GM21360 (cell line): Measurements from ENCODE around the gene MS4A4E.
"Not testable (repeated sequence)": the region's sequence is repeated elsewhere in the genome, so short reads cannot be mapped to it uniquely, and the experiment has no call there.

Experiments
- ATAC-seq: cut with Tn5 transposase; IDR thresholded peaks from one replicate; pipeline ENCODE4 v1.9.1; 2021; ENCODE audit warnings: mild to moderate bottlenecking, moderate library complexity; ENCODE audit not compliant: unreplicated experiment

Gene MS4A4E

GRCh38 chr11:60242740-60243239, at the start of gene MS4A4E:
TSS of gene MS4A4E (minus strand) at chr11:60243137. CDS start at chr11:60230055, 13,082 bp downstream.
- no peak for ATAC-seq

DNA sequence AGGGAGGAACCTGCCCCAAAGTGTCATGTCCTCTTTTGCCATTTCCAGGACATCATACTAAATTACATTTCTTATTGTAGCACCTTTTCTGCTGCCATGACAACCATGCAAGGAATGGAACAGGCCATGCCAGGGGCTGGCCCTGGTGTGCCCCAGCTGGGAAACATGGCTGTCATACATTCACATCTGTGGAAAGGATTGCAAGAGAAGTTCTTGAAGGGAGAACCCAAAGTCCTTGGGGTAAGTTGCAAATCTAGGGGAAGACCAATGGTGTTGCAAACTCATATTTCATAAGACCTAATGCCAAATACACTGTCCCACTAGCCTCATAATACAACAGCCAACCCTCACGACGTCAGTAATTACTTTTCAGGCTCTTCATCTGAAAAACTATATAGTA, 49.2 kb upstream of the MS4A4E start:
- no peak for ATAC-seq

DNA sequence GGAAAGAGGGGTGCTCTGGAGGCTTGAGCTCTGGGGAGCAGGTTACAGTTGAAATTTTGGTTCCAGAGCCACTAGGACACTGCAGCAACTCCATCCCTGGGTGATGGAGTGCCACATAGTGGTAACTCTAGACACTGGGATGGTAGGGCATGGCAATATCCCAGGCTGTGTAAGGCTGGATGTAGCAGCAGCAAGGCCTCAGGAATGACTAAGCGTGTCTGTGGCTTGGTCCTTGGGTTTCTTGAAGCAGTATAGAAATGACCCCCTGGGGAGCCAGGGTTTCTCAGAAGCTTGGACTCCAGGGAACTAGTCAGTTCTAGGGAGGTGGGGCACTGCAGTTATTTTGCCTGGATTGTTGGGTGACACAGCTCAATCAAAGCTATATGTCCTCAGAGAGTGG, 45.6 kb upstream of the MS4A4E start:
- ATAC-seq = no peak

- ATAC-seq = not testable (repeated sequence)
Observed at GRCh38 chr11:60285411-60286126, 42.6 kb upstream of the MS4A4E start.

DNA sequence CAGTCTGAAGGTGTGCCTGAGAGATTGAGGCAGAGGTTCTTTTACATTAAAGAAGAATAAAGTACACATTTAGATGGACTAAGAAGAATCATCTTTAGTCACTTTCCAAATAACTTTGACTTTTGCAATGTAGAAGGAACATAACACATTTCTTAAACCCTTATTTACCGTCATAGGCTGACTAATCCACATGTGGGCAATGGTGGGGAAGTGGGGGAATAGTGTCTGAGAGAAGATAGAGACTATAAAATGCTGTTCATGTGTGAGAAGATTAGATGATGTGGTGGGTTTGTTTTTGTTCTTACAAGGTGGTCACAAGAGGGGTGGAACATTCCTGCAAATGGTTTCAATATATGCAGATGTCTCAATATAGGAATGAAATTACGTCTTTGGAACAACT, 39.3 kb upstream of the MS4A4E start:
- ATAC-seq = no peak

GRCh38 chr11:60281485-60281884, 38.5 kb upstream of the MS4A4E start:
- ATAC-seq = no peak

DNA sequence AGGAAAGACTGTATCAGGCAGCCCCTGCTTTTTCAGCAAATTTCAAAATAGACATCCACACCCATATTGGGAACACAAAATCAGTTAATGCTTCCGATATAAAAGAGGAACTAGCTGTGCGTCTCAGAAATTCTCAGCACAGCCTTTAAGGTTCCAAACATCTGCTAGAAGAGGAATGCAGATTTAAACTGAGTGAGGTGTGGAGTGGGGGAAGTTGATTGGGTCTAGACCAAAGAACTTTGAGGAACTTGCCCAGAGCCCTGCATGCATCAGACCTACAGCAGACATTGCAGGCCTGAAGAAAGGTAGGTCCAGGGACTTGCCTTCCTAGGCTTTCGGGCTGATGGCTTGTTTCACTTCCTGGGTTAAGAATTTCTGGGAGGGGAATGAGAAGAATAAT, 37.5 kb upstream of the MS4A4E start, which contains the start of gene MS4A4A:
Gene MS4A4A, plus strand, starts transcription at position 255 of the 400 bp plus-strand sequence. Its CDS starts 10 bp downstream, at position 265.
- no peak for ATAC-seq

DNA sequence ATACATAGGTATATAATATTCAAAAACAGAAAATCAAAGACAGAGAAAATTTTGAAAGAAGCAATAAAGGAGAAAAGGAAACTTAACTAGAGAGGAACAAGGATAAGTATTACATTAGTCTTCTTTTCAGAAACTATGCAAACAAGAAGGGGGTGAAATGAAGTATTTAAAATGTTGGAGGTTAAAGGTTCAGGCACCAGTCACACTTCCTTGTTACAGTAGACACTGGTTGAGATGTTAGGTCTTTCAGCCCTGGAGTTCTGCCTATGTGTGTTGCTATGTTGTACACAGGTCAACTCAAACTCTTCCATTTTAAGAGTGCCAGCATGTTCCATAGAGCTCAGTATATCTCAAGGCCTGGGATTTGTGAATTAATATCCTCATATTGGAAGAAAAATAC, 31.5 kb upstream of the MS4A4E start:
- ATAC-seq = no peak

DNA sequence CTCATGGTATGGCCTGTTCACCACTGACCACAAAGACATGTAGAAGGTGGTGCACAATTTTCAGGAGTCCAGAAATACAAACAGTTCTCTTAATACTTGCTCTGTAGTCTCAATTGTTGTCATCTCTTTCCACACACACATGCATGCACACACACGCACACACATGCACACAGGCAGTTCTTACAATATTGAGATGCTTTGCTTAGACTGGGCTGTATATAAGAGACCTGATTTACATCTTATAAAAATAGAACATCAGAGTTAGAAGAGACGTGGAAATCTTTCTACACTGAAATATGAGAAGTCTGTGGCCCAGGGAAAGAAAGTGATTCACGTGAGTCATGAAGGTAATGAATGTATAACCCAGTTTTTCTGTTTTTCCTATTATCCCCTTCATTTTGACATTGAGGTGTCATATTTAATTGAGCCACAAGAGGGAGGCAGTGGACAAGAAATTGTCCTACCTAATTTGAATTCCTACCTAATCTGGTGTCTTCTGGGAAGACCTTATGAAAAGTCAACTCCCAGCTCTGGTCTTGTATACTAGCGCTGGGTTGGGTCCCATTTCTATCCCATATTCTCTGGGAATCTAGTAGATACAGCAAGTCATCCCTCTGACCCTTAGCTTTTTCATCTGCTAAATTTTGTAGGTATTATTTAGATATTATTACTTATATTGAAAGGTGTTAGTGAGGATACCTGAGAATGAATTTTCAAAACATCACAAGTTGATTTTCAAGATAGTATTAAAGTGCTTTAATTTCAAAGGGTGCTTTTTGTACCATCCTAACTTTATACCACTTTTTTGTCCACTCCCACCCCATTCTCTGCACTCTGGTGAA, 22.7 kb upstream of the MS4A4E start:
- no peak for ATAC-seq

DNA sequence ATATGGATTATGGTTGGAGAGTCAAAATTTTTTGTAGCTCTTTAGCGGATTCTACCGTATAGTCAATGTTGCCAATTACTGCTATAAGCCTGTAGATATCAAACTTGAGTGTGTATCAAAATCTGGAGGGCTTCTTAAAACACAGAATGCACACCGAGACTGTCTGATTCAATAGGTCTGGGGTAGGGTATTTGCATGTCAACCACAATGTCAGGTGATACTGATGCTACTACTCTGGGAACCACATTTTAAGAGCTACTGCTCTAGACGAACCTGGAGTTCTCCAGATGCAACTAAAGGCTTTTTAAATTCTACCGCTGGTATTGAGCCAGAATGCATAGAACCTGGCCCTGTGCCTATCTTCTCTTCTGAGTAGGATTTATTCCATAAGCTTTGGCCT, 21.7 kb upstream of the MS4A4E start:
- ATAC-seq = no peak

DNA sequence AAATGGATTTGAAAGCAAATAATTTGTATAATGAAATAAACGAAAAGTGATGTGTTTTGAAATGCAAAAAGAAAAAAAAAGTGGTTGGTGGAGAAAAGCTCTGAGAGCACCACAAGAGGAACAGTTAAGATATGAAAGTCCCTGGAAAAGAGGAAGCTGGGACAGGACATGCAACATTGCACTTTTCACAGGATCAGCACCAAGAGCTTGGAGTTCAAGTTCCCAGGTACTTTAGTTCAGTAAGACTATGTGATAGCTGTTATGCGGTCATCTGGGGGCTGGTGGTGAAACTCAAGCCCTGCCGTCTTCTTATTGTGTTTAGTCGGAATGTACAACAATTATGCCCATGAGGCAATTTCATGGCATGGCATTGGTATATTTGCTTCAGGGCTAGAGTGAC, 20.5 kb upstream of the MS4A4E start:
- no peak for ATAC-seq

DNA sequence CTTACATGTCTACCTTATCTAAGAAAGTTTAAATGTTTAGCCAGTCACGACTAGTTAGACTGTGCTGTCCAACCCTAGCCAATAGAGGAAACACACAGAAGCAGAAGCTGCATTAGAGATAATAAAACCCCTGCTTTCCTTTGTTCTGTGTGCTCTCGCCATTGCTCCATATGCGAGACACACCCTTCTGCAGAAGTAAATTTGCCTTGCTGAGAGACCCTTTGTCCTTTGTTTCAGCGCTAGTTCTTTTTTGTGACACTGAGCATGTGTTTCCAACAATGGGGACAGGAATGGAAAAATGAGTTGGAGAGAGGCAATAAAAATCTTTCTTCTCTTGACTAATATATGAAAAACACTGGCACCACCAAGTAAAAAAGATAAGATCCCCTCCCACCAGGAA, 18.1 kb upstream of the MS4A4E start:
- no peak for ATAC-seq

DNA sequence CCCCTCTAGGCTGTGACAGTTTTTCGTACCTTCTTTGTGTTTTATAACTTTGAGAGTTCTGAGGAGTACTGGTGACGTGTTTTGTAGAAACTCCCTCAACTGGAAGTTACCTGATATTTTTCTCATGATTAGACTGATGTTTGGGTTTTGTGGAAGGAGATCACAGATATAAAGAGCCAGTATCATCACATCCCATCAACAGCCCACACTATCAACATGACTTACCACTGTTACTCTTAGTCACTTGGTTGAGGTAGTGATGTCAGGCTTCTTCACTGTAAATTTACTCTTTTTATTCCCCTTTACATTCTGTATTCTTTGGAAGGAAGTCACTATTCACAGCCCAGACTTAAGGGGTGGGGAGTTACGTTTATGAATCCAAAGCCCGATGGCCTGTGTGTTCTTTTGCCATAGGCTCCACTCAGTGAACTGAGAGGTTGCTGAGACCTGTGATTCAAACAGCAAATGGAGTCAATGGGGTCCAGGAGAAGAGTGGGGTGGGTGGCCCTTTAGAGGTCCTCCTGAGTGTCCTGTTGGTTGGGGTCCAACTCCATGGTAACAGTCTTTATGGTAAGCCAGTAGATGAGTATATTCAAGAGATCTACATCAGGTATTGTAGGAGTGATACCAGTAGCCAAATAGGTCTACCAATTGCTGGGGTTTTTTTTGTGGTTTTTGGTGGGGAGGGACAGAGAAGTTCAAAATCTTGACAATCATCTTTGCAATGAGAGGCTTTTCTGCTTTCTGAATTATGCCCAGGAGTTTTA, 15.2 kb upstream of the MS4A4E start:
- ATAC-seq = no peak

- ATAC-seq = no peak
Observed at GRCh38 chr11:60252213-60253108, 9.5 kb upstream of the MS4A4E start.

DNA sequence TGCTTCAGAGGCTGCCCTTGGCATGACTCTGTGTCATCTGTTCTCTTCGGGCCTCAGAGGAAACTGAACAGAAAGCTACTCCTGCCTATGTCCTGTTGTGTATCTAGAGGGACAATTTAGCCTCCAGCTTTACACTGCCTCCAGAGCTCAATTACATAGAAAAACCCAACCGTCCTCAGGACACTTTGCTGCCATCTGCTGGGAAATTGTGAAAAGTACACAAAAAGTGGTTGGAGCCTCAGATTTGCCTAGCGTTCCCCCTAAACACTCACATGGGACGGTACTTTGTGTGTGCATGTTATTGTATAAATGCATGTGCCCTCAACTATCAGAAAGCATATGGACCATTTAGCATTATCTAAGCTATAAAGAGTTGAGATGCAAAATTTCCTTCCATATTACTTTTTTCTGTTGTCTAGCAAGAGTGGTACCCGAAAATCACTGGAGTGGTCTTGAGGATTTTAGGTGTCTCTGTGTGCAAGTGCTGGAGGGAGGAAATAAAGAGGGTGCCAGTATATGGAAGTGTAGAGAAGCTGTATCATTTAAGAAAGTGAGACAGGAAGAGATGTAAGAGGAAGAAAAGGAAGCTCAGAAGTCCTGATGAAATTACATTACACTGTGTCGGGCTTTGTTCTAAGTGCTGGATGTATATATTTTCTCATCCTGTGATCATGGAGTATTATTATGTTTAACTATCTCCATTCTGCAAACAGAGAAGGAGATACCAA, 8.7 kb upstream of the MS4A4E start:
- ATAC-seq = no peak

- ATAC-seq = no peak
Observed at GRCh38 chr11:60241786-60242185, 1.2 kb downstream of the MS4A4E start.

DNA sequence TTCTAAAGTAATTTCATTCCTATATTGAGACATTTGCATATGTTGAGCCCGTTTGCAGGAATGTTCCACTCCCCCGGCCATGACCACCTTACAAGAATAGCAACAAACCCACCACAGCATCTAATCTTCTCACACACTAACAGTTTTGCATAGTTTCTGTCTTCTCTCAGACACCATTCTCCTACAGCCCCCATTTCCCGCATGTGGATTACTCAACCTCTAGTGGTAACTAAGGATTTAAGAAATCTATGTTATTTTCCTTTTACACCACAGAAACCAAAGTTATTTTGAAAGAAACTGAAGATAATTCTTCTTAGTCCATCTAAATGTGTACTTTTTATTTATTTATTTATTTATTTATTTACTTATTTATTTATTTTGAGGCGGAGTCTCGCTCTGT, 2.3 kb downstream of the MS4A4E start:
- no peak for ATAC-seq

DNA sequence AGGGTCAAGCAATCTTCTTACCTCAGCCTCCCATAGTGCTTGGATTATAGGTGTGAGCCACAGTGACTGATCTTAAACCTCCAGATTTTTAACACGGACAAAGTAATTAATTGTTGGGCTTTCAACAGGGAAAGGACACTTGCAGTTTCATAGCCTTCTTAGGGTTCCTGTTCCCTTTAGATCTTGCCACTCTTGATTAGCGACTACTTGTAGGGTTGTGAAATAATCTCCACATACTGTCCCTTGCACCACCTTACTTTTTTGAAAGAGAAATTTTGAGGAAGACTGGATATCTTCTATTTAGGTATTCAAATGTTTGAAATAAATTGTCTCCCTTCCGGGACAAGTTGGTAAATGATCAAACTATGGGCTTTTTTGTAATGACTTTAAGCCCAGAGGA, 7.6 kb downstream of the MS4A4E start:
- ATAC-seq = no peak

GRCh38 chr11:60230681-60231080, 12.3 kb downstream of the MS4A4E start:
- no peak for ATAC-seq

DNA sequence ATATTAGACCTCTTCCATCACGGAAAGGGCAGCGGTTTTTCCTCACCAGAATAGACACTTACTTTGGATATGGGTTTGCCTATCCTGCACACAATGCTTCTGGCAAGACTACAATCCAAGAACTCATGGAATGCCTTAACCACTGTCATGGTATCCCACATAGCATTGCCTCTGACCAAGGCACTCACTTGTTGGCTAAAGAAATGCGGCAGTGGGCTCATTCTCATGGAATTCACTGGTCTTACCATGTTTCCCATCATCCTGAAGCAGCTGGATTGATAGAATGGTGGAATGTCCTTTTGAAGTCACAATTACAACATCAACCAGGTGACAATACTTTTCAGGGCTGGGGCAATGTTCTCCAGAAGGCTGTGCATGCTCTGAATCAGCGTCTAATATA, 20.8 kb downstream of the MS4A4E start:
- no peak for ATAC-seq
